HG02938 (cell line): Measurements from ENCODE around the gene SEMA5A.

ENCODE experiments used
- ATAC-seq: cut with Tn5 transposase; IDR thresholded peaks from one replicate; pipeline ENCODE4 v1.9.1; 2021; ENCODE audit warnings: mild to moderate bottlenecking, moderate library complexity; ENCODE audit not compliant: unreplicated experiment

The SEMA5A gene

GRCh38 chr5:9337928-9338595, 207.8 kb downstream of the SEMA5A start:
- no peak for ATAC-seq

GRCh38 chr5:9335754-9336495, 209.9 kb downstream of the SEMA5A start:
- ATAC-seq, result no peak

GRCh38 chr5:9335269-9335668, 210.6 kb downstream of the SEMA5A start:
- ATAC-seq, result no peak

GRCh38 chr5:9332026-9332425, 213.8 kb downstream of the SEMA5A start:
- ATAC-seq, result no peak

- ATAC-seq, result no peak
These were observed 214.5 kb downstream of the SEMA5A start for GRCh38 chr5:9331372-9331771.

GRCh38 chr5:9329125-9329524, 216.8 kb downstream of the SEMA5A start:
- ATAC-seq, result no peak

- ATAC-seq, result no peak
These were observed 220.3 kb downstream of the SEMA5A start for GRCh38 chr5:9325549-9325948.

GRCh38 chr5:9324348-9325077, 221.4 kb downstream of the SEMA5A start:
- ATAC-seq, result no peak

- ATAC-seq, result no peak
These were observed 225.2 kb downstream of the SEMA5A start for GRCh38 chr5:9320652-9321051.

- no peak for ATAC-seq
These were observed 227.8 kb downstream of the SEMA5A start for GRCh38 chr5:9318031-9318430.

GRCh38 chr5:9316733-9317132, 229.1 kb downstream of the SEMA5A start:
- no peak for ATAC-seq

GRCh38 chr5:9316041-9316440, 229.8 kb downstream of the SEMA5A start:
- ATAC-seq, result no peak

GRCh38 chr5:9314558-9314957, 231.3 kb downstream of the SEMA5A start:
- ATAC-seq, result no peak

- no peak for ATAC-seq
These were observed 232.1 kb downstream of the SEMA5A start for GRCh38 chr5:9313751-9314150.

GRCh38 chr5:9307150-9307549, 238.7 kb downstream of the SEMA5A start:
- no peak for ATAC-seq

GRCh38 chr5:9302218-9302617, 243.7 kb downstream of the SEMA5A start:
- no peak for ATAC-seq

GRCh38 chr5:9301200-9301599, 244.7 kb downstream of the SEMA5A start:
- ATAC-seq, result no peak

- ATAC-seq, result no peak
These were observed 248.7 kb downstream of the SEMA5A start for GRCh38 chr5:9297134-9297533.

GRCh38 chr5:9295466-9295801, 250.4 kb downstream of the SEMA5A start:
- ATAC-seq, result no peak

GRCh38 chr5:9294793-9295465, 250.9 kb downstream of the SEMA5A start:
- ATAC-seq, result no peak

GRCh38 chr5:9288234-9288633, 257.6 kb downstream of the SEMA5A start:
- no peak for ATAC-seq
